ENCODE data around the gene CHRDL1. TPM values are rescaled to one million over a fixed set of nuclear protein-coding genes. Genes with fewer than 3 reads are reported as not detected.
A peak's percentile ranks its signal among the peaks of the same experiment; 100 is the strongest.

The CHRDL1 gene
- total and polyA plus RNA-seq, 8 donors = 2.6 to 140 (median 6.8) TPM

DNA sequence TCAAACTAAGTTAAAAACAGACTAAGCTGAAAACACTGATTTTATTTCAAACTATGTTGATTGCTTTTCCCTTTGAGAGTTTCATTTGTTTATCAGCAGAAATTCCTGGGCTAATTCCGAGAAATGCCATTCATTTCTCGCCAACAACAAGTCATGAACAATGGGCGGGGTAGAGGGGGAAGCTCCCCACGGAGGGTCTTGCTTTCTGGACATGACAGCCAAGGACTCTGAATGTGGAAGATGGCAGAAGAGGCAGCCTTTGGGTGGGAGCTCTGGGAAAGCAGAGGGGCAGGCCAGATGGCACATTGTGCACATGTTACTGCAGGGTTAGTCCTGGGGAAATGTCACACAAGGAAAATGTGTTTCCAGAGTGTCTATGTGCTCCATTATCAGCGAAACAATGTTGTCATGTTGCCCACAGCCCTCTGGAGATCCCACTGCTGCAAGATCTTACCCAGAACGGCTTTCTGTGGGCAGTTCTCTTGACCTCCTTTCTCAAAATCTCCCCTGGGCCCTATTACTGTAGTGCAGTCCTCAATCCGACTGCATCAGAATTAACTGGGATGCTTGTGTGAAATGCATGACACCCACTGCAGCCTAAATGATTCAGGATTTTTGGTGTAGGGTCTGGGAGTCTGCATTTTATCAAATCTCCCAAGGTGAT, 45.0 kb downstream of the CHRDL1 start:
- intact Hi-C loops (cut with DNase I; ENCODE audit: low total_unique reads) = no loop called here
- TF ChIP-seq POLR2AphosphoS5 (IDR thresholded peaks at IDR 0.05) (no peak), POLR2A (IDR thresholded peaks at IDR 0.05) (no peak)
- TF ChIP-seq, protein P1, sequence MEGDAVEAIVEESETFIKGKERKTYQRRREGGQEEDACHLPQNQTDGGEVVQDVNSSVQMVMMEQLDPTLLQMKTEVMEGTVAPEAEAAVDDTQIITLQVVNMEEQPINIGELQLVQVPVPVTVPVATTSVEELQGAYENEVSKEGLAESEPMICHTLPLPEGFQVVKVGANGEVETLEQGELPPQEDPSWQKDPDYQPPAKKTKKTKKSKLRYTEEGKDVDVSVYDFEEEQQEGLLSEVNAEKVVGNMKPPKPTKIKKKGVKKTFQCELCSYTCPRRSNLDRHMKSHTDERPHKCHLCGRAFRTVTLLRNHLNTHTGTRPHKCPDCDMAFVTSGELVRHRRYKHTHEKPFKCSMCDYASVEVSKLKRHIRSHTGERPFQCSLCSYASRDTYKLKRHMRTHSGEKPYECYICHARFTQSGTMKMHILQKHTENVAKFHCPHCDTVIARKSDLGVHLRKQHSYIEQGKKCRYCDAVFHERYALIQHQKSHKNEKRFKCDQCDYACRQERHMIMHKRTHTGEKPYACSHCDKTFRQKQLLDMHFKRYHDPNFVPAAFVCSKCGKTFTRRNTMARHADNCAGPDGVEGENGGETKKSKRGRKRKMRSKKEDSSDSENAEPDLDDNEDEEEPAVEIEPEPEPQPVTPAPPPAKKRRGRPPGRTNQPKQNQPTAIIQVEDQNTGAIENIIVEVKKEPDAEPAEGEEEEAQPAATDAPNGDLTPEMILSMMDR (IDR thresholded peaks at IDR 0.05) = no peak
- peak in 1 of 2 donors; percentile 11 for DNase-seq
- Histone ChIP-seq H3K36me3 (no peaks in the 10 kb centered on the region), H3K27me3 (peaks cover 0 to 6% (median 0%) of the 10 kb centered on the region in 3 donors), H3K4me3 (no peak overlapping the region), H3K27ac (no peak overlapping the region), H3K9me3 (no peaks in the 10 kb centered on the region), H3K4me1 (no peaks in the 10 kb centered on the region)
- WGBS, 5 donors = 40 to 61% (median 53%) methylated on average over 7 of the region's 7 CpGs

DNA sequence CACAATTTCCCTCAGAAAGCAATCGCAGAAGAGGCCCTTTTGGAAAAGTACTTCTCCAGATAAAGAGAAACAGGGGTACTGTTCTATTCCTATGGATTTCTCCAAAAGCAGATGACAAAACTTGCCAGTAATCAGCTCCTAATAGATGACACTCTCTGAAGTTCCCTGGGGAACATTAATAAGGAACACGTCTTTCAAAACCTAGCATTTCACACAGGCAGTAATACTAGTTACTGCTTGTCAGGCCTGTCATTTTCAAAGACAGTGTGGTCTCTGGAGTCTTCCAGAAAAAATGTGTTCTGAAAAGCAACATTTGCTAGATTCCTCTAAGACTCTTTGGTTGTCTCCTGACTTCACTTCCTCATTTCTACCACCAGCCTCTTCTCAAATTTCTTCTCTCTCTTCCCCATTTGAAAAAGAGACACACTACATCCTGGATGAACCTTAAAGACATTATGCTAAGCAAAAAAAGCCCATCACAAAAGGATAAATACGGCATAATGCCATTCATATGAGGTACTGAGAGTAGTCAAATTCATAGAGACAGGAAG, 47.3 kb downstream of the CHRDL1 start:
- Histone ChIP-seq H3K36me3 (no peaks in the 10 kb centered on the region), H3K27me3 (peaks cover 0 to 11% (median 0%) of the 10 kb centered on the region in 3 donors), H3K27ac (no peak overlapping the region), H3K4me3 (no peak overlapping the region), H3K9me3 (no peaks in the 10 kb centered on the region), H3K4me1 (no peaks in the 10 kb centered on the region)
- 66 to 87% (median 82%) methylated on average over 3 of the region's 3 CpGs for WGBS, 5 donors
- intact Hi-C loops (cut with DNase I; ENCODE audit: low total_unique reads) = no loop called here
- TF ChIP-seq POLR2AphosphoS5 (IDR thresholded peaks at IDR 0.05) (no peak), POLR2A (IDR thresholded peaks at IDR 0.05) (no peak), EP300 (IDR thresholded peaks at IDR 0.05) (no peak)
- TF ChIP-seq, protein P1 (IDR thresholded peaks at IDR 0.05) = no peak
- no peak for DNase-seq

DNA sequence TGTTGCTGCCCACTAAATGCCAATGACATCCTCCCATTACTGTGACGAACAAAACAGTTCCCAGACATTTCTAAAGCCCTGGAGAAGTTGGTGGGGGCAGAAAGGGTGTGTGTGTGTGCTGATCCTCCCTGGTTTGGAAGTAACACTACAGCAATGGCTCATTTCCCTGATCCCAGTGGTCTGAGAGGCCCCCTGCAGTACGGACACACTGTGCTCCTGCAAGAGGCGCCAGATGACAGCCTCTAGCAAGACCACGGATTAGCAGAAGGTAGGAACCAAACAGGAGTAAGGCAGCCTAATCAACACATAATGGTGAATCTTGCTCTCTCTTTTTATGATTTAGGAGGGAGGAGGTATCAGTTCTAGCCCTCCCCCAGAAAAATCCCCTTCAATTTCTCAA, 49.6 kb downstream of the CHRDL1 start:
- DNase-seq = no peak
- Histone ChIP-seq H3K4me3 (no peak overlapping the region), H3K36me3 (no peaks in the 10 kb centered on the region), H3K27me3 (peaks cover 0 to 11% (median 0%) of the 10 kb centered on the region in 3 donors), H3K4me1 (no peaks in the 10 kb centered on the region), H3K9me3 (no peaks in the 10 kb centered on the region), H3K27ac (no peak overlapping the region)
- intact Hi-C loops (cut with DNase I; ENCODE audit: low total_unique reads) = no loop called here
- TF ChIP-seq EP300 (IDR thresholded peaks at IDR 0.05) (no peak), POLR2AphosphoS5 (IDR thresholded peaks at IDR 0.05) (no peak), POLR2A (IDR thresholded peaks at IDR 0.05) (no peak)
- TF ChIP-seq, protein P1 (IDR thresholded peaks at IDR 0.05) = no peak
- WGBS, 5 donors = 47 to 75% (median 70%) methylated on average over 3 to 4 of the region's 4 CpGs

DNA sequence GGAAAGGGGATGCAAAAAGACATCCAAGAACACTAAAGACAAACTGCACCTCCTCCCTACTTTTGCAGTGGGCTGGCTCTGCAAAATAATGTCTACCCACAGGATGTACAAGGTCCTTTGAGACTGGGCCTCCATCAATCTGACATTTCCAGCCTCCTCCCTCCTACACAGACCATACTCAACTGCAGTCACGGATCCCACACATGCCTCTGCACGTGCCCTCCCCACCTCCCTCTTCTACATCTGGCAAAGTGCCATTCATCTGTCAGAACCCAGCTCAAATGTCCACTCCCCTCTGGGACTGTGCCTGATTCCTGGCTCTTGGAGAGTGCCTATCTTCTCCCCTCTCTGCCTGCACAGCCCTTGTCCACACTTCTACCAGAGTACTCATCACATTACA, 50.3 kb downstream of the CHRDL1 start:
- 17 to 47% (median 24%) methylated on average over 2 of the region's 2 CpGs for WGBS, 5 donors

More for the DNA sequence above, 50.3 kb downstream of the CHRDL1 start:
- H3K9me3 ChIP-seq = no peaks in the 10 kb centered on the region
- no peaks in the 10 kb centered on the region for H3K4me1 ChIP-seq
- peaks cover 0 to 11% (median 0%) of the 10 kb centered on the region in 3 donors for H3K27me3 ChIP-seq
- intact Hi-C loops (cut with DNase I; ENCODE audit: low total_unique reads) = no loop called here
- H3K4me3 ChIP-seq = no peak overlapping the region
- TF ChIP-seq, protein P1 (IDR thresholded peaks at IDR 0.05) = no peak
- TF ChIP-seq POLR2AphosphoS5 (IDR thresholded peaks at IDR 0.05) = no peak
- TF ChIP-seq POLR2A (IDR thresholded peaks at IDR 0.05) = no peak
- DNase-seq = peak in 1 of 2 donors; percentile 23
- H3K36me3 ChIP-seq = no peaks in the 10 kb centered on the region
- no peak overlapping the region for H3K27ac ChIP-seq
